Measurements from ENCODE around the gene ABCA10.

Gene ABCA10

DNA sequence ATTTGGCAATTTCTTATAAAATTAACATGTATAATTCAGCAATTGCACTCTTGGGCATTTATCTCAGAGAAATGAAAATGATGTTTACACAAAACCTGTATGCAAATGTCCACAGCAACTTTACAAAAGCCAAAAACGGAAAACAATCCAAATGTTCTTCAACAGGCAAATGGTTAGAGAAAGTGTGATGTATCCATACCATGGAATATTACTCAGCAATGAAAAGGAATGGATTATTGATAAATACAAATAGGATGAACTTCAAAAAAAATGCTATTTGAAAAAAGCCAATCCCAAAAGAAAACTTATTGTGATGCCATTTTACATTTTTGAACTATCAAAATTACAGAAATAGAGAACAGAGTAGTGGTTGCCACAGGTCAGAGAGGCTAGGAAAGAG lies 37.2 kb upstream of the ABCA10 start:
- DNase-seq (ENCODE audit: extremely low read depth, low read depth): no peak
- TF ChIP-seq, protein P1, sequence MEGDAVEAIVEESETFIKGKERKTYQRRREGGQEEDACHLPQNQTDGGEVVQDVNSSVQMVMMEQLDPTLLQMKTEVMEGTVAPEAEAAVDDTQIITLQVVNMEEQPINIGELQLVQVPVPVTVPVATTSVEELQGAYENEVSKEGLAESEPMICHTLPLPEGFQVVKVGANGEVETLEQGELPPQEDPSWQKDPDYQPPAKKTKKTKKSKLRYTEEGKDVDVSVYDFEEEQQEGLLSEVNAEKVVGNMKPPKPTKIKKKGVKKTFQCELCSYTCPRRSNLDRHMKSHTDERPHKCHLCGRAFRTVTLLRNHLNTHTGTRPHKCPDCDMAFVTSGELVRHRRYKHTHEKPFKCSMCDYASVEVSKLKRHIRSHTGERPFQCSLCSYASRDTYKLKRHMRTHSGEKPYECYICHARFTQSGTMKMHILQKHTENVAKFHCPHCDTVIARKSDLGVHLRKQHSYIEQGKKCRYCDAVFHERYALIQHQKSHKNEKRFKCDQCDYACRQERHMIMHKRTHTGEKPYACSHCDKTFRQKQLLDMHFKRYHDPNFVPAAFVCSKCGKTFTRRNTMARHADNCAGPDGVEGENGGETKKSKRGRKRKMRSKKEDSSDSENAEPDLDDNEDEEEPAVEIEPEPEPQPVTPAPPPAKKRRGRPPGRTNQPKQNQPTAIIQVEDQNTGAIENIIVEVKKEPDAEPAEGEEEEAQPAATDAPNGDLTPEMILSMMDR (IDR thresholded peaks at IDR 0.05; ENCODE audit: low read depth, low read length): no peak

DNA sequence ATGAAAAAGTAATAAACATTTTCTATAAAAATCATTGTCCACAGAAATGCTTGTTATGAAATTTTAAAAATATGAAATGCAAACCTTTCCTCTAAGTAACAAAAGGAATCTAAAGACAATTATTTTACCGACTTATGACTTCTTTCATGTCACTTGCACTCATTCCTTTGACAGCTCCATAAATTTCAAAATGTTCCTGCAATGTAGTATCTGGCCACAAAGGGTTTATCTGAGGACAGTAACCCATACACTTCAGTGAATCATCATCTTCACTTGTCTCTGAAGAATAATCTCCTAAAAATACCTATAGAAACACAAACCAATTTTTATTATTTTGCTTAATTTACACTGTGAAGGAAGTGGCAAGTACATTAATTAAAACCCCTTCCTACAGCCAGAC lies 25.6 kb upstream of the ABCA10 start:
- TF ChIP-seq, protein P1 (IDR thresholded peaks at IDR 0.05; ENCODE audit: low read depth, low read length): no peak
- no peak for DNase-seq (ENCODE audit: extremely low read depth, low read depth)

DNA sequence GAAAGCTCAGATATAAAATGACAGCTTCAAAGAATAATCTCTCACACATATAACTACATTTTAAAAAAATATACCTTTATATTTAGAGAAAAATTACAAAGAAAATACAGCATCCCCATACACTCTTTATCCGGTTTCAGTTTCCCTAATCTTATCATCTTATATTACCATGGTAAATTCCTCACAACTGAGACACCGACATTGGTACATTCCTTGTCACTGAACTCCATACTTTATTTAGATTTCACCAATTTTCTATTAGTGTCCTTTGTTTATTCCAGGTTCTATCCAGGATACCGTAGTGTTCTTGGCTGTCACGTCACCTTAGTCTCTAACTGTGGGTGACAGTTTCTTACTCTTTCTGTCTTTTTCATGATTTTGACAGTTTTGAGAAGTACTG lies 22.0 kb upstream of the ABCA10 start:
- TF ChIP-seq, protein P1 (IDR thresholded peaks at IDR 0.05; ENCODE audit: low read depth, low read length): no peak
- DNase-seq (ENCODE audit: extremely low read depth, low read depth): no peak

DNA sequence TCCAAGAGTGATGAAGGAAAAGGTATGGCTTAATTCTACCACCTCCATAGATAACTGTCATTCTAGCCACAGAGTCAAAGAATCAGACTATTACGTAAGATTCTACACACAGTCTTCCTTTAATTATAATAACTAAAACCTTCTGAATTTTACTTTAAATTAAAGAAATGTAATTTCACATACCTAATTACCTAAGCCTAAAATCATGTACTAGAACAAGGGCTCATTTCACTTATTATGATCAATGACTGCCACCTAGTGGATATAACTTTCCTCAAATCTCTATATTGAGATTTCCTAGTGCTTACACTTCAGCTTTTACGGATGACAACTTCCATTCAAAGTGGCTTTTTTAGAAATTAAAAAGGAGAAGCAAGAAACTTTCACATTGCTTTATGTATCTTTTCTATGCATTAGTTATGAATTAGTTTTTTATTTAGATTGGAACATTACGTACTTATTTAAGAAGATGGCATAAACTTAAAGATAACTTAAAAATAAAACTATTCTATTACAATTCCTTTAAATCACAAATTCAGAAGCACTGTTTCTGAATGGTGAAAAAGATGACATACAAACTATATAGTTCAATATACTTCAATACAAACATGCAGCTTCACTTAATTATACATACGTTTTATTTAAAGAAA lies 18.2 kb upstream of the ABCA10 start:
- peak; percentile 15 for DNase-seq (ENCODE audit: extremely low read depth, low read depth)
- TF ChIP-seq, protein P1 (IDR thresholded peaks at IDR 0.05; ENCODE audit: low read depth, low read length): peak; percentile 44

DNA sequence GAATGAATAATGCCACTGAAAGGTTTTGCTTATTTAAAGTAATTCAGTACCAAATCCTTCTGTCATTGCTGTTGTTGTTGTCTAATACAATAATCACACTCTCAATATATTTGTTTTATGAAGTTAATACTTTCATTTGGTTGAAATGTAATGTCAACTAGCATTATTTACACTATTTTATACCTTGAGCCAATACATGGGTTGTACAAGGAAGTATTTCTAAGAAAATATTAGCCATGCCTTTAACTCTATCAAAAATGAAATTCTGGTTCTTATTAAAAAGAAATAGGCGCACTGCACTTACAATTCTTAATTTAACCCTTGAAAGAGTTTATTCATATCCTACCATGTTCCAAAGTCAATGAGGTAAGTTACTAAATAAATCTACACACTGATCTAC lies 17.6 kb upstream of the ABCA10 start:
- no peak for DNase-seq (ENCODE audit: extremely low read depth, low read depth)
- TF ChIP-seq, protein P1 (IDR thresholded peaks at IDR 0.05; ENCODE audit: low read depth, low read length): no peak

DNA sequence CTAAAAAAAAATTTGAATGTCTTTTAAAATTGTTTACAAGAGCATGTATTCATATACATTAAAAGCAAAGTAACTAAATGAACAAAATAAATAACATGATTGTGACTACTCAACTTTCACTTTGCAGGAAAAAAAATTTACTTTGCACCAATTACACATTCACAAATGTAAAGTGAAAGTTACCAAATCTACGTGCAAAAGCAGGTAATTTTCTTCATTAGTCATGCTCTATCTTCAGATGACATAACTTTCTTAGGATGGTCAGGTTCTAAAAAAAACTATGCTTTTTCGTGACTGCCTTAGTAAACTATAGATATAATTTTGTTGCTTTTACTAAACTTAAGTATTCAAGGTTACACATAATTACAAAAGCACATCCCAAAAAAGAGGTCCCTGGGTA lies 17.0 kb upstream of the ABCA10 start:
- DNase-seq (ENCODE audit: extremely low read depth, low read depth): no peak
- TF ChIP-seq, protein P1 (IDR thresholded peaks at IDR 0.05; ENCODE audit: low read depth, low read length): no peak

DNA sequence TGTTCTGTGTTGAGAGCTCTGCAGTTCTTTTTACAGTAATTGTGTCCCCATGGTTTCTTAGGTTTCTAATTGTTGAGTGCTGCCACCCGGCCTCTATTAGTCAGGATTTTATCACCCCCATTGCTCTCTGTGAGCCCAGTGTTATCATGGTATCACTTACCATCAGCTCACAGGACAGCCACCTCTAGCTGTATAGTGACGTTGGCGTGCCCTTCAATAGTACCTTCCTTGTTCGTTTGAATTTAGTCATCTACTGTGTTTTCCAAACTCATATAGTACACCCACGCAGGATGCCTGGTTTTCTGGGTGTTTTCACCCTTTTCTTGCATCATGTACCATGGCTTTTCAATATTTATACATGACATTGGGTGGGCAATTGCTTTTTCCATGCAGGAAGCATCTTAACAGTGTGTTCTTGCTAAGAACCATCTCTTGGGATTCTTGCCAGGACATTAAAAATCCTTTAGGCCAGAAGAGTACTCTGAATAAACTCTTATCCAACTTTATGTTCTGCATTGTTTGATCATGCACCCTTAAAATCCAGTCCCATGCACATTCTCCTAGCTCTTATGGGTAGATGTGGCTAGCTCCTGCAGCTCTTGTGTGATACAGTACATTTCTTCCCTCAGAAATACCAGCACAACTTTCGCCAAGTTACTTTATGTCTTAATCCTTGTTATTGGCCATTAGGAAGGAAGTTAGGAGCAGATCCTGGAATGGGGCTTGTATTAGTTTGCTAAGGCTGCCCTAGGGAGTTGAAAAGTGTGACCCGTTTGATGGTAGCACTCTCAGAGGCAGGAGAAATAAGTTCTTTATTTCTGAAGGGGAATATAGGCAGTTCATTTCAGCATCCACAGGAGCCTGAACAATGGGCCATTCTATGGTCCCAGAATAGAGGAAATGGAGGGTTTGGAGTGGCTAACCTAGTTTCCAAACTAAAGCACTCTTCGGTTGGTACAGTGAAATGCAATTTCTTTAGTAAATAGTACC lies 11.3 kb upstream of the ABCA10 start:
- DNase-seq (ENCODE audit: extremely low read depth, low read depth): no peak

More for the DNA sequence above, 11.3 kb upstream of the ABCA10 start:
- TF ChIP-seq, protein P1 (IDR thresholded peaks at IDR 0.05; ENCODE audit: low read depth, low read length): no peak
